Measurements from ENCODE around the gene CDH18.

- TF ChIP-seq CTCF (IDR thresholded peaks at IDR 0.05; ENCODE audit: low read length), result no peak
- no peak for TF ChIP-seq EZH2 (optimal IDR thresholded peaks at IDR 0.05; ENCODE audit: low read depth, low read length)
- TF ChIP-seq EZH2phosphoT487 (IDR thresholded peaks at IDR 0.05; ENCODE audit: low read length), result no peak
These were observed 37.1 kb downstream of the CDH18 start for GRCh38 chr5:19950897-19951296.

Data from MM.1S (cell line).